ENCODE data around the gene CDK3.

CDK3 gene

DNA sequence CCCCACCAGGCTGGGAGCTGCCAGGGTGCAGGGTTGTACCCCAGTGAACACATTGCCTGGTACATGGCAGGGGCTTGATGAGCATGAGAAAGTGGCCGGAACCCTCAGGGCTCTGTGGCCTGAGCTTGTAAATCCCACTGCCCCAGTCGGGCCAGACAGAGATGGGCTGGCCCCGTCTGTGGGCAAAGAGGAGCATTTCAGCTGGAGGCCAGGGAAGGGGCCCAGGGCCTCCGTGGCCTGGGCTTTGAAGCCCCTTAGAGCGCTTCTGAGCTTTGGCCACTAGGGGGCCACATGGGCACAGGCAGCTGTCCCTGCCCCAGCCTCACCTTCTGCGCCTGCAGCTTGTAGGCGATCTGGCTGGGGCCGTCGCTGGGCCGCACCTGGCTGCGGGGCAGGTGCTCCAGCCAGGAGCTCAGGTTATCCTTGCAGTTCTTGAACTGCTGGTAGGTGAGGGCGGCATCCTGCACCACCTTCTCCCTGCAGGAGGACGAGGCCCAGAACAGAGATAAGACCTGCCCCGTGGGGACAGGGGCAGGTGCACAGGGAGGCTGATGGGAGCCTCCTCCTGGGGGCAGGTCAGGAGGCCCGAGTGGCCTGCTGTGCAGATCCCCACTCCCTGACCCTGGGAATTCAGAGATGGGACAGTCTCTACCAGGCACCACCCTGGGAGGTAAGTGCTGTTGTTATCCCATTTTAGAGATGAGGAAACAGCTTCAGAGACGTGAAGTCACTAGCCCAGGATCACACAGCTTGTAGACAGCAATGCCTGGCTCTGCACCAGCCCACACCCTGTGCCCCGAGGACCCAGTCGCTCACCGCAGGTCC is 13.7 kb downstream of the CDK3 start:
- DNase-seq (ENCODE audit: low read depth), result no peak

DNA sequence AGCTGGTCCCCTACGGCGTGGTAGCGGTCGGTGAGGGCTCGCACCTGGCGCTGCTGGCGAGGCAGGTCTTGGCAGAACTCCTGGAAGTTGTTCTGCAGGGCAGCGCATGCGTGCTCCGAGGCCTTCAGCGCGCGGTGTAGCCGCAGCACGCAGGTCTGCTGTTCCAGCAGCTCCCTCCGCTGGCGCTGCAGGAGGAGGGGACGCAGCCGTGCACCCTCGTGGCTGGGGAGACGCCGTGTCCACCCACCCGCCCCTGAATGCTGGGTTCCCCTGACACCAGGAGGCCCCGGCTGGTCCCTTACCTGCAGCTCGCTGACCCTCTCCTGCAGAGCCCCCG is 14.2 kb downstream of the CDK3 start:
- no peak for DNase-seq (ENCODE audit: low read depth)

DNA sequence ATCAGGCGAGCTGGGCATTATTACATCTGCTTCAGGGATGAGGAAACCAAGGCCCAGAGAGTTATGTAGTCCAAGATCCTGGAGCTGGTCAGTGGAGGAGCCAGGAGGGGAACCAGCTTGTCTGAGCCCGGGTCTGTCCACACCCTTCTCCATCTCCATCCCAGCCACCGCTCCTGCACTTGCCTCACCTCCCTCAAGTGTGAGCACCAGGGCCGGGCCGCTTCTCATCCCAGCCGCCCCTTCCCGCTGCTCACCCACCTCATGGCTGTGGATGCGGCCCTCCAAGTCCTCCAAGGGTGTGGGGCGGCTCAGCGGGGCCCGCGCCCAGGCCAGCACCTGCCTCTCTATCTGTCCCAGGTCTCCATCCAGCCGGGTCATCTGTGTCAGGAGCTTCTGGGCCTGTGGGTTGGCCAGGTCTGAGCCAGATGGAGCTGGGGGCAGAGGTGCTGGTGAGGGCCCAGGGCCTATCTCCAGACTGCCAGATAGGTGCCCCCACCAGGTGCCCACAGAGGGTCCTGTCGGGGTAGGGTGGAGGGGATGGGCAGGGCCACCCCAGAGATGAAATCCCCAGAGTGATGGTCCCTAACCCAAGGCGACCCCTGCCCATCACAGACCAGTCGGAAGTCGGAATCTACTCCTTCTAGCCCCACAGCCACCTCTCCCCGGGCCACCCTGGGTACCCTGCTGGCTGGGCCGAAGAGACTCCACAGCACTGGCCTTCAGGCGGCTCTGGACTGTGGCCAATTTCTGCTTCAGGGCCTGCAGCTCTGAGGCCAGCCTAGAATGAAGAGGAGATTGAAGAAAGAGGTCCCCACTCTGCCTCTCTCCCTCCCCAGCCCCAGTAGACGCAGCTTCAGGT is 17.1 kb downstream of the CDK3 start:
- no peak for DNase-seq (ENCODE audit: low read depth)

DNA sequence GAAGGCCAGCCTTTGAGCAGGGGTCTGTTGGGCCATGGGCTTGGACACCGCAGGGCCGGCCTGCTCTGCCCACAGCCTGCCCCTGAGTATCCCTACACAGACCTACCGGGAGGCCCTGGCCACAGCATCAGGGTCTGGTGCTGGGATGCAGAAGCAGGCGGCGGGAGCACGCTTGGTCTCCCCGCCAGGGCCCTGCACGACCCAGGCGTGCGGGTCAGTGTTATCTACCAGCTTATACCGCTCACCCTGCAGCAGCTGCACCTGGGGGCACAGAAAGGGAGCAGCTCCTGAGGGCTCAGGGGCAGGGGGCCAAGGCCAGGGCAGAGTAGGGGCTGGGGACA is 17.7 kb downstream of the CDK3 start:
- no peak for DNase-seq (ENCODE audit: low read depth)

DNA sequence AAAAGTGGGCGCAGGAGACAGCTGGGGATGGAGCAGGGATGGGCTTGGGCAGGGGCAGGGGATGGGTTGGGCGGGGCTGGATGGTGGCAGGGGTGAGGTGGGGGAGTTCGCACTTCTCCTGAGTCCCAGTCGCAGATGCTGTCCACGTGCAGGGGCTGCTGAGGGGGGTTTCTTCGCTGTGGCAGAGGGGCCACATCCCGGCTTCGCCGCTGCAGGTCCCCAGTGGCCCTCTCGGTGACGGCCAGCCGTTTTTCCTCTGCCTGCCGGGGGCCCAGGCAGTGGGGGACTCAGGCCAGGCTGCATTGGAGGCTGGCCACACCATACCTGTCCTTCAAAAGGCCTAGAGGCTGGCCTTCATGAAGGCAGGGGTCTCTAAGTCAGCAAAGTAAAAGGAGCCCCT is 18.1 kb downstream of the CDK3 start:
- no peak for DNase-seq (ENCODE audit: low read depth)

DNA sequence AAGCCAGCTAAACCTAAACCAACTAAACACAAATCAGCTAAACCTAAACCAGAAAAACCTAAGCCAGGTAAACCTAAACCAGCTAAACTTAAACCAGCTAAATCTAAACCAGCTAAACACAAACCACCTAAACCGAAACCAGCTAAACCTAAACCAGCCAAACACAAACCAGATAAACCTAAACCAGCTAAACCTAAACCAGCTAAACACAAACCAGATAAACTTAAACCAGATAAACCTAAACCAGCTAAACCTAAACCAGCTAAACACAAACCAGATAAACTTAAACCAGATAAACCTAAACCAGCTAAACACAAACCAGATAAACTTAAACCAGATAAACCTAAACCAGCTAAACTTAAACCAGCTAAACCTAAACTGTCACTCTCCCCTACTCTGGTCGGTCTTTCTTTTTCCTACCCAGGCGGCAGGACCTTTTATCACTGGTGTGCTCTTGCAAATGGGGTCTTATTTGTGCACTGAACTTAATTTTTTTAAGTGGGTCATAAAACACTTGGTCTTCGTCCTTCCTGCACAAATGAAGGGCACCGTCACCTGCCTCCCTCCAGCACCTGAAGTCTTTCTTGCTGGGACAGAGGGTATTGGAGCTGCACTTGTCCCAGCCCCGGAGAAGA is 19.3 kb downstream of the CDK3 start:
- DNase-seq (ENCODE audit: low read depth), result no peak

DNA sequence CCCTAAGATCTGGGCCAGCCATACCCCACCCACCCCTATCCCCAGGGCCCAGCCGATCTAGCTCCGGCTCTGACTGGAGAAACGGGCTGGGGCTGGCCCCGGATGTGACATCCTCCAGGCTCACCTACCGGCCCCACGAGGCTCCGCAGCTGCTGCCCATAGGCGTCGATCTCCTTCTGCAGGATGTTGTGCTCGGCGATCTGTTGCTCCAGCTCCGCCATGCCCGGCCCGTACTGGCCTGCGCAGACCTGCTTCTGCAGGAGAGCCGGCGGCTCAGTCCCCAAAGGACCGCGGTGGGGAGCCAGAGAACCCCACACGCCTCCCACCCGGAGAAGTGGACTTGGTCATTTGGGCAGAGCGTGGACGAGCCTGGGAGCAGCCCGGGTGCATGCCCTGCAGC is 21.6 kb downstream of the CDK3 start:
- no peak for DNase-seq (ENCODE audit: low read depth)

DNA sequence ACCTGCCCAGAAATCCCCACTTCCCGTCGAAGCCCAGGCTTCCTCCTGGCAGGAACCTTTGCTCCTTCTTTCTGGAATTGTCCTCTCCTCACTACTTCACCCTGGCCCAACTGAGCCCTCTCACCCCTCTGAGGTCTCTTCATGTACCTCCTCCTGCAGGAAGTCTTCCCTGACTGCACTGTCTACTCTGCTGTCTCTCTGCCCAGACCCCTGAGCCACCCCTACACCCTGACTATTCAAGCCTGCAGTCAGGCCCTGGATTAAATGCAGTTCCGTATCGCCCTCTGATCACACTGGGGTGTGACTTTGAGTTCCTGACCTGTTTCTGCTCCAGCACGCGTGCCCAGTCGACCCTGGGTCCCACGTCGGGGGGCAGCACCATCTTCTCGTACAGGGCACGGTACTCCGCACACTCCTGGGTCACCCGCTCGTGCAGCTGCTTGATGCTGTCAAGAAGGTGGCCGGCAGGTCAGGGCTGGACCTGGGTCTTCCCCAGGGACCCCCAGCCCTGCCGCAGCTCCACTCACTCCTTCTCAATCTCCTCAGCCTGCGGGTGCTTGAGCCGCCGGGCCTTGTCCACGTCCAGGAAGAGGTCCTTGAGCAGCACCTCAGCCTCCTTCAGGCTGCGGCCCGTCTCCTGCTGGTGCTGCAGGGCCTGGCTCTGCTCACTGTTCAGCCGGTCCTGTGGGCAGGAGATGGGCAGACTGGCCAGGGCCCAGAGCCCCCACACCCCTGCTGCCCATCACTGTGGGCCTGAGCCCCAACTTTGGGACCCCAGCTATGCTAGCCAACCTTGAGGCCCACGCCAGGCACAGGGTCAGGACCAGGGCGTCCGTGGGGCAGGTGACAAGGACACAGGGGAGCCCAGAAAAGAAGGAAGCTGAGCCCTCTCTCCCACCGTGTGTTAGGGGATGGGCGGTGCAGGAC is 22.6 kb downstream of the CDK3 start:
- no peak for DNase-seq (ENCODE audit: low read depth)

DNA sequence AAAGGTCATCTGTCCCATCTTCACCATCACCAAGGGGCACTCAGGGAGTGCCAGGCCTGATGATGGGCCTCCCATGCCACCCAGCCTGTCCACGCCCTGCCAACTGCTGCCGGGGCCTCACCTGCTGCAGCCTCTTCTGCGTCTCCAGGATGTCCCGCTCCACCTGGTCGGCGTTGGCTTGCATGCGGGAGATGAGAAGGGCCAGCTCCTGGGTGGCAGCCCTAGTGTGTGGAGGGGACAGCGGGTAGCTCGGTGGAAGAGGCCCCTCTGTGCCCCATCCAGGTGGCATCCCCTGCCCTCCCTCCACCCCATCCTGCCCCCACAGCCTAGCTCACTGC is 23.2 kb downstream of the CDK3 start:
- DNase-seq (ENCODE audit: low read depth), result no peak

DNA sequence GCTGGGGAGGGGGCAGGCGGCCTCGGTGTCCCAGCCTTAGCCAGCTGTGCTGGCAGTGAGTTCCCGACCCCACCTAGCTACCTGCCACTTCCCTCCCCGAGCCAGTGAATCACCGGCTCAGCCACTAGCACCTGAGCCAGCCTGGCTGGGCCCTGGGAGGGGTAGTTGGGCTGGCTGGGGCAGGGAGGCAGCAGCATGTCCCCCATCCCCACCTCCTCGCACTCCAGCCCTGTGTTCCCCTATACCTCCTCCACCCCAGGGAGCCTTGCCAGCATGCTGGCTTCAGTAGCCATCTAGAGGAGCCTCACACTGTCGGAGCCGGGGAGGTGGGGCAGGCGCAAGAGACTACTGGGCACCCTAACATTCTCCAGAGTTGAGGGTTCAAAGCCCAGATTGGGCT is 23.7 kb downstream of the CDK3 start:
- no peak for DNase-seq (ENCODE audit: low read depth)

DNA sequence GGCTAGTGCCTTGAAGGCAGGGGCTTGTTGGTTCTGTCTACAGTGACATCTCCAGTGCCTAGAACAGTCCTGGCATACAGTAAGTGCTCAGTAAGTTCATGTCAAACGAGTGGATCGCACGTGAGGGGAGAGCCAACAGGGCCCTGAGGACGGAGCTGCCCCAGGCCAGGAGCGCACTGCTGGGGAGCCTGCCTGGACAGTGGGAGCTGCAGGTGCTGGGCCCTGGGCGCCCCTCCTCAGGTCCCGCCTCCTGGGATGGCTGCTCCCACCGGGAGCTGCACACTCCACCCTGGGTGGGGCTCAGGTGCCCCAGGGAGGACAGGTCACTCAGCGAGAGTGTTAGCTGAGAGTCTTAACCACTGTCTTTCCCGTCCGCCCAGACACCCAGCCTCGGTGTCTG is 24.6 kb downstream of the CDK3 start:
- DNase-seq (ENCODE audit: low read depth), result no peak

DNA sequence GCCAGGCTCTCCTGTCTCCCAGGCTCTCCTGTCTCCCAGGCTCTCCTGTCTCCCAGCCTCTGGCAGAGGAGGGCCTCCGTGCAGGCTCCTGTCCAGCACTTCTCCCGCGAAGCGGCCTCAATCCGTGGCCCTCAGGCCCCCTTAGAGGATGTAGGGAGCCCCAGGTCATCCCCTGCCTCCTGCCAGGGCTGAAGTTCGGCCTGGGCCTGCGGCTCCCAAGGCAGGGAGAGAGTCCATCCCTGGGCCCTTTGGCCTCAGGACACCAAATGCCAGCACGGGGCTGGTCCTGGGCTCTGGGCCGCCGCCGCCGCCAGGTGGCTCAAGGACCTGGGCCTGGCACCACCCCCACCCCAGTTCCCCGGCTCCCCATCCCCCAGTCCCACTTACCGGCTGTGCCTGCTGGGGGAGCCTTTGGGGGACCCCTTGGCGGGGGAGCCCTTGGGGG is 26.1 kb downstream of the CDK3 start:
- no peak for DNase-seq (ENCODE audit: low read depth)

DNA sequence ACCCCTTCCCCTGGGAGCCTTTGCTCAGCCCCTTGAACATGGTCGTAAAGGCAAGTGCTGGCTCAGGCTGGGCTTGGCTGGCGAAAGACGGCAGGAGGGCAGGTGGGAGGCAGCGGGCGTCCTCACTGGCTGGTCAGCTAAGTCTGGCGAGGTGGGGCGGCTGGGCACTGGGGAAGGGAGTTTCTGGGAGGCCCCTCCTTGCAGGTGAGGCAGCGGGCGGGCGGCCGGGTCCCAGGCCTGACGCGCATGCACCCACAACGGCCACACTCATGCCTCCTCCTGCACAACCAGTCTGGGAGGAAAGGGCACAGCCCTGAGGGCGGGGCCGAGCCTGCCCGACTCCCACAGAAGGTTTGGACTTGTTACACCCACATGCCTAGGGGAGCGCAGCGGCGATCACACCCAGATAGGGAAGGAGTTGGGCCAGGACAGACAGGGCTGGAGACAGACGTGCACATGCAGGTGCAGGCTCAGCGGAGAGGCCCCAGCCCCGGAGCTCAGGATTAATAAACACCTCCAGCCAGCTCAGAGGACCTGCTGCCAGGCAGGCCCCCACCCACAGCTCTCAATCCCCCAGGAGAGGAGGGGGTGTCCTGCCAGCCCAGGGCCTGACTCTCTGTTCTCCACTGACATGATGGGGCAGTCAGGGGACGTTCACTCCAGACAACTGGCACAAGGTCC is 26.6 kb downstream of the CDK3 start, which contains the start of gene EVPL:
Gene EVPL (minus strand): TSS at position 148 of the 681 bp plus-strand sequence. CDS start 108 bp downstream, at position 40.
- DNase-seq (ENCODE audit: low read depth), result no peak

DNA sequence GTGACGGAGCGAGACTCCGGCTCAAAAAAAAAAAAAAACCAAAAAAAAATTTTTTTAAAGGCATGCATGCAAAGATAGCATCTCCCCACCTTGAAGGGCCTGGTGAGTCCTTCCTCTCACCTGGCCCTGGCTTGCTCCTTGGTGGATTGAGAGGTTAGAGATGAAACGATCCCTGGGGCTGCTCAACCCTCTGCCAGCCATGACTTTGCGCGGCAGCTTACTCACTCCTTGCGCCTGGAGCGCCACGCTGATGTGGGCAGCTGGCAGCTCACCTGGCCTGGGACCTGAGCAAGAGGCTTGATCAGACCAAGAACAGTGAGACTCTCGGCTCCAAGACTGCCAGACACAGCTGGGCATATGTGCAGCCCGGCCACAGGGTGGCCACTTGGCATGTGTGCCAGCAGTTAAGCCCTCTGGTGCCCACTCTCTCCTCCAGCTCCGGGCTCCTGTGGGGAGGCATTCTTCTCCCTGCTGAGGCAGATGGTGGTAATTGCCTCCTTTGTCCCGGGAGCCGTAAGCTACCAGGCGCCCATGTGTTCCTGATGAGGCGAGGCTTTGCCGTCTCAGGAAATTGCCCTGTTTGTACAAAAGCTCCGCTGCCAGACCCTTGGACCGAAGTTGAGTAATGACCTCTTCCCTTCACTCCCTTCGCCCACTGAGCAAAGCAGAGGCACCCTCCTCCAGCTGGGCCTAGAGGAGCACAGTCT is 31.6 kb downstream of the CDK3 start:
- DNase-seq (ENCODE audit: low read depth), result no peak

DNA sequence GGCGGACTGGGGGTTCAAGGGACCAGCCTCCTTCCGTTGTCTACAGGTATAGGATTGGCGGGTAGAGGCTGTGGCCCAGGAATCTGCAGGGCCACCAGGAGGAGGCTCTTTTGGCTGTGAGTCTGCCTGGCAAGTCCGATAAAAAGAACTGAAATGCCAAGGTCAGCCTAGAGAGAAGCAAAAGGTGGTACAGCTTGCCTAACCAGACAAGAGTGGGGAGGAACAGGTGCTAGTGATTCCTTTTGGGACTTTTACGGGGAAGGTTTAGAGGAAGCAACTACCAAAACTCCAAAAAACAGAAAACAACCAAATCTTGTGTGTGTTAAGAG is 32.1 kb downstream of the CDK3 start:
- DNase-seq (ENCODE audit: low read depth), result no peak

DNA sequence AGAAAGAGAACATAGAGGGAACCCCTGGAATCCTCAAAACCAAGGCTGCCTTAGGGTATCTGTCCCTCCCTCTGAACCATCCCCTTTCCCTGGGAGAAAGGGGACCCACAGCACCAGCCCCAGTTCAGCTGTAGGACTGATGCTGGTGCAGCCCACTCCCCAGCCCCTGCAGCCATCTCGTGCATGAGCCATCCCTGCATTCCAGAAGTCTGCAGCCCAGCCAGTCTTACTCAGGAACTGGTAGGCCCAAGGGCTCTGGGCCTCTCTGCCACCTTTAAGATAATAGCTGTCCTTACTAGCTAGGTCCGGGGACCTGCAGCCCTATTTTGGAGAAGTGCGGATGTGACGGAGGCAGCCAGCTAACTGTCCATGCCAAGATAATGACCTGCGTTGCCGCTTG is 32.5 kb downstream of the CDK3 start:
- no peak for DNase-seq (ENCODE audit: low read depth)

DNA sequence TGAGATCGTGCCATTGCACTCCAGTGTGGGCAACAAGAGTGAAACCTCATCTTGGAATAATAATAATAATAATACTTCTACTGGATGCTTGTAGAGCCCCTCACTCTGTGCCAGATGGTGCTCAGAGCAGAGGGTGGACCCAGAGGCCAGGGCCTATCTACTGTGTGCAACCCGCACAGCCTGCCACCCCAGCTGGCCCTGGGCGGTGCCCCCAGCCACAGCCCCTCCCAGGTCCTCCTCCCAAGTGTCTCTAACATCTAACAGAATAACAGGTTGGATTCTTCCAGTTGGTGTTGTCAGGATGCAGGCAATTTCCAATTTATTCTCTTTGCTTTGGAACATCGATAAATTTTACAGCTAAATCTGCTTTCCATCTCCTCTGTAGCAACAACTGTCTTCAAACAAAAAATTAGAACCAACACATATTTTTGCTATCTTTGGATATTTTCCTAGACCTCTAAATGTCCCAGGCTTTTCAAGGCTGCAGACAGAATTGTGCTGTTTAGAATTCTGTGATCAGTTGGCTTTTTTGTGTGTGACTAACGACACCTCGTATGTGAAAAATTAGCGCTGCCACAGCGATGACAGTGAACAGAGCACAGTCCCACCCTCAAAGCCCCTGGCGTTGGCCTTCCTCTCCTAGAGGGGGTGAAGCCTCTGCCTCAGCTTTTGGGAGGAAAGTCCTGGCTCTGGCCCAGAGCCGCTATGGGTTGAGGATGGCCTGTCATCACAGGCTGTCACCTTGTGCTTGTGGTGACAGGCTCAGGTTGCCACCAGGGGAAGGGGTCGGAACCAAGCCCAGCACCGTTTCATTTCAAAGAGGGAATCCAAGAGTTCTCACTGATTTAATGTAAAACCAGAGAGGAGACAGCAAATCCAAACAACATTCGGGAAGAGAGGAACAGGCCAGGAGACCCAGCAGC is 34.0 kb downstream of the CDK3 start:
- no peak for DNase-seq (ENCODE audit: low read depth)

DNA sequence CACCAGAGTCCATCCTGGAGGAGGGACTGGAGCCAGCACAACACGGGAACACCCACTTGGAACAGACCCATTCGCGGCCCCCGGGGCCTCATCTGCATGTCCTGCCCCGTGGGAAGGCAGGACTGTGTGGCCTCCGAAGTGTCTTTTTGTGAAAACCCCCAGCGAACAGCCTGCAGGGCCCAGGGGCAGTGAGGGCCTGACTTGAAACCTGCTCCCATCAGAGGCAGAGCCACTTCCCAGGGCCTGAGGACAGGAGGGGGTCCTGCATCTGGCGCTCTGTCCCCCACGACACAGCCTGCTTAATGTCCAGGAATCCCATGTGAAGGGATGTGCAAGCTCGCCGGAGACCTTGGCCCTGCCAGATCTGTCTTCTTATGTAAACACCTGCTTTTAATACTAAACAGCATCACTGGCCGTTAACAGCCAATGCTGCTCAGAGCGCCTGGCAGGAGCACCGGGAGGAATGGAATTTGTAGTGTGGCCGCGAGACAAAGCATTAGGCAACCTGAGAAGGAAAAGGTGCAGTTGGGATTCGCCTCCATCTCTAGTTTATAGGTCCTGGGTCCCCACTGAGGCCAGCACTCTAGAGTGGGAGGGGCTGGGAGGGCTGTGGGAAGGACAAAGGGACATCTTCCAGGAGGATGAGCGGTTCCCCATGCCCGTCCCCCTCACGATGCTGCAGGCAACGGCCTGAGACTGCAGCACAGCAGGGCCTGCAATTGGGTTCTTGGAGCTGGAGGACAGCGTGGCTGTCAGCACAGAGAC is 36.0 kb downstream of the CDK3 start:
- no peak for DNase-seq (ENCODE audit: low read depth)

DNA sequence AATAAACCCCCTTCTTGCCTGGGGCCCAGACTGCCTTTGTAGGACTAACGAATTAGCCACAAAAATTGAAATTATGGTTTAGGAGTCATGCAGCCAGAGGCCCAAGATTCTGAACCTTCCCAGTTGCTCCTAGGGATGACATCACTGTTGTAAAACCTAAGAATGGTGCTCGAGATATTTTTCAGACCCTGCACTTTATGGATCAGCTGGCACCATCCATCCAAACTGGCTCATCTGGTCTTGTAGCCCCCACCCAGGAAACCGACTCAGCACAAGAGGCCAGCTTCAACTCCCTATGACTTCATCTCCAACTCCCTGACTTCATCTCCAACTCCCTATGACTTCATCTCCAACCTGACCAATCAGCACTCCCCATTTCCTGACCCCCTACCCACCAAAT is 37.4 kb downstream of the CDK3 start:
- DNase-seq (ENCODE audit: low read depth), result no peak
